Panc1 (cell line): Measurements from ENCODE around the gene IQSEC1. TPM values are rescaled to one million over a fixed set of nuclear protein-coding genes. Genes with fewer than 3 reads are reported as not detected.

Experiments
- ATAC-seq: fragments of 200-7000 bp; cut with Tn5 transposase; 2 replicates; pipeline ENCODE4 v1.9.1; 2020; ENCODE audit warnings: mild to moderate bottlenecking, moderate library complexity
- BruUV-seq: library from RNA; stranded (reverse); fragments of 400-500 nt; replicated peaks from 2 replicates; lab custom pipeline; 2021; lab: Mats Ljungman, UMichigan
- CTCF ChIA-PET: fragments of 300-600 bp; sonication (Branson Sonifier 250); formaldehyde crosslinking; loops from one replicate; lab custom pipeline; 2022; ENCODE audit warnings: antibody characterized with exemption; lab: Charles Lee
- POLR2A ChIA-PET: fragments of 300-600 bp; sonication (Branson Sonifier 250); formaldehyde crosslinking; loops from one replicate; lab custom pipeline; 2022; ENCODE audit warnings: antibody characterized with exemption; lab: Charles Lee
- DNase-seq: peaks from one replicate; pipeline ENCODE4 v3.0.0-alpha.2; 2010; ENCODE audit warnings: low read depth, low spot score
- H3K27ac ChIP-seq: 2 replicates; pipeline ENCODE4 v1.5.1; 2011; ENCODE audit warnings: mild to moderate bottlenecking, low read length, inconsistent platforms
- H3K27me3 ChIP-seq: fragments of 200-500 bp; sonication (Bioruptor generic); 2 replicates; pipeline ENCODE4 v1.6.0; 2014; ENCODE audit warnings: low read length, inconsistent platforms; ENCODE audit not compliant: control insufficient read depth, insufficient read depth
- H3K36me3 ChIP-seq: fragments of 200-500 bp; sonication (Bioruptor generic); 2 replicates; pipeline ENCODE4 v1.5.1; 2014; ENCODE audit warnings: inconsistent platforms, mild to moderate bottlenecking, low read length, moderate library complexity; ENCODE audit not compliant: control insufficient read depth, insufficient read depth
- H3K4me1 ChIP-seq: 2 replicates; pipeline ENCODE4 v1.5.1; 2011; ENCODE audit warnings: inconsistent platforms, mild to moderate bottlenecking, low read length, moderate library complexity; ENCODE audit not compliant: control insufficient read depth, insufficient read depth
- H3K4me3 ChIP-seq, 2 experiments: 2 replicates each; pipeline ENCODE4 v1.5.1; 2011 to 2012; ENCODE audit warnings: low read depth in 2 of 2, low read length in 2 of 2, mild to moderate bottlenecking in 2 of 2, inconsistent platforms in 1 of 2, moderate library complexity in 1 of 2
- H3K9me3 ChIP-seq: fragments of 200-500 bp; sonication (Bioruptor generic); 2 replicates; pipeline ENCODE4 v1.5.1; 2014; ENCODE audit warnings: low read depth, mild to moderate bottlenecking, inconsistent platforms, low read length, moderate library complexity; ENCODE audit not compliant: control insufficient read depth, insufficient read depth
- POLR2AphosphoS5 ChIP-seq: IDR thresholded peaks from 2 replicates; pipeline ENCODE4 v1.6.1; 2012; ENCODE audit warnings: mild to moderate bottlenecking, low read depth, low read length, moderate library complexity
- SIN3A ChIP-seq: IDR thresholded peaks from 2 replicates; pipeline ENCODE4 v1.6.1; 2012; ENCODE audit warnings: low read depth, mild to moderate bottlenecking, low read length, moderate library complexity, borderline replicate concordance; ENCODE audit not compliant: insufficient read depth
- TCF7L2 ChIP-seq: IDR thresholded peaks from 2 replicates; pipeline ENCODE4 v1.6.1; 2011; ENCODE audit warnings: mild to moderate bottlenecking, low read depth, low read length, inconsistent platforms
- in situ Hi-C: cut with HindIII; loops from 2 replicates; pipeline ENCODE4 v1.10.0; 2016; ENCODE audit warnings: low sequenced_read_pairs, low pct_unique_long_range_greater_than_20kb
- intact Hi-C: fragments of 100-400 bp; cut with micrococcal nuclease; formaldehyde crosslinking; loops from one replicate; pipeline ENCODE4 v1.10.0; 2022; ENCODE audit not compliant: unreplicated experiment
- total RNA-seq: library from RNA; stranded (reverse); gene quantifications from one replicate; pipeline ENCODE4 v1.2.1, GENCODE V29; 2021; ENCODE audit not compliant: unreplicated experiment
- TF ChIP-seq, protein P1 (sequence below): fragments of 450-650 bp; IDR thresholded peaks from 2 replicates; pipeline ENCODE4 v1.5.1; 2017; ENCODE audit warnings: mild to moderate bottlenecking
- TF ChIP-seq, protein P2 (sequence below), 2 experiments: IDR thresholded peaks; 2 replicates each; pipeline ENCODE4 v1.6.1; 2011 to 2012; ENCODE audit warnings: low read depth in 2 of 2, control low read depth in 1 of 2, low read length in 1 of 2, mild to moderate bottlenecking in 1 of 2, moderate library complexity in 1 of 2; ENCODE audit not compliant: insufficient read depth in 1 of 2

IQSEC1 gene
- total RNA-seq, 1 experiment from 2014 or later = 28.4 TPM

DNA sequence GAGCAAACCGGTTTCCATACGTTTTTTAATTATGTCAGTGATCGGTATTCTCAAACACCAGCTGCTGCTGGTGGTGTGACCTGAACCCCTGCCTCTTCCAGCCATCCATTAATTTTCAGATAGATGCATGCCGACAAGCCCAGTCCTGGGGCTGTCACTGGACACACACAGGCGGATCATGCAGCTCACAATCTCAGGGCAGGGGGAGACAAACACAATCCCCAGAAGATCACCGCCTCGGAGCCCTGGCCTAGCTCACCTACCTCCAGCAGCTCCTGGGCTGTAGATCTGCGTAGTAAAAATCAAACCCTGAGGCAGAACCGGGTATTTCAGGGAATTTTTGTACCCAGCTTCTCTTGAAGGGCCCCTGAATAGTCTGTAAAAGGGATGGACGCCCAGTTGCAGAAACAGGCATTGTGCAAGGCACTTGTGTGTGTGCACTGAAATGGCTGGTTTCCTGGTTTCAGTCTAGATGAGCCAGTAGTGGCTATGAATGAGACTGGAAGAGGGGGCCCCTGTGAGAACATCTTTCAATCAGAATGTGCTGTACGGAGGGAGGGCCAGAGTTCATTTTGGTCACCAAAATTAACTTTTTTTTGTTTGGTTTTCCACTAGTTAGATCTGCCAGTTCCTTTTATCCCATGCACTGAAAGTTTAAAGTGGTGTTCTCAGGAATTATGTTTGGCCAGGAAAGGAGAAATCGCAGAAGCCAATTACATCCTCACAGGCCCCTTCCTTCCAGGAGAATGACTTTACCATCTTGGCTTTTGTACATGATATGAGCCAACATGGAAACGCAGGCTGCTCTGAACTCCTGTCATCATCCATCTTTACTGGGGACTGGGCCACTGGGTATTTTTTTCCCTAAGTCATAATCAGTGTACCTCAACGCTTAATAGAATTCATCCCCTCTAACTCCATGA, 176.9 kb downstream of the IQSEC1 start:
- BruUV-seq = no TSS peak
- TF ChIP-seq POLR2AphosphoS5 (no peak), SIN3A (no peak), TCF7L2 (no peak)
- TF ChIP-seq, protein P1, sequence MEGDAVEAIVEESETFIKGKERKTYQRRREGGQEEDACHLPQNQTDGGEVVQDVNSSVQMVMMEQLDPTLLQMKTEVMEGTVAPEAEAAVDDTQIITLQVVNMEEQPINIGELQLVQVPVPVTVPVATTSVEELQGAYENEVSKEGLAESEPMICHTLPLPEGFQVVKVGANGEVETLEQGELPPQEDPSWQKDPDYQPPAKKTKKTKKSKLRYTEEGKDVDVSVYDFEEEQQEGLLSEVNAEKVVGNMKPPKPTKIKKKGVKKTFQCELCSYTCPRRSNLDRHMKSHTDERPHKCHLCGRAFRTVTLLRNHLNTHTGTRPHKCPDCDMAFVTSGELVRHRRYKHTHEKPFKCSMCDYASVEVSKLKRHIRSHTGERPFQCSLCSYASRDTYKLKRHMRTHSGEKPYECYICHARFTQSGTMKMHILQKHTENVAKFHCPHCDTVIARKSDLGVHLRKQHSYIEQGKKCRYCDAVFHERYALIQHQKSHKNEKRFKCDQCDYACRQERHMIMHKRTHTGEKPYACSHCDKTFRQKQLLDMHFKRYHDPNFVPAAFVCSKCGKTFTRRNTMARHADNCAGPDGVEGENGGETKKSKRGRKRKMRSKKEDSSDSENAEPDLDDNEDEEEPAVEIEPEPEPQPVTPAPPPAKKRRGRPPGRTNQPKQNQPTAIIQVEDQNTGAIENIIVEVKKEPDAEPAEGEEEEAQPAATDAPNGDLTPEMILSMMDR = no peak
- TF ChIP-seq, protein P2, sequence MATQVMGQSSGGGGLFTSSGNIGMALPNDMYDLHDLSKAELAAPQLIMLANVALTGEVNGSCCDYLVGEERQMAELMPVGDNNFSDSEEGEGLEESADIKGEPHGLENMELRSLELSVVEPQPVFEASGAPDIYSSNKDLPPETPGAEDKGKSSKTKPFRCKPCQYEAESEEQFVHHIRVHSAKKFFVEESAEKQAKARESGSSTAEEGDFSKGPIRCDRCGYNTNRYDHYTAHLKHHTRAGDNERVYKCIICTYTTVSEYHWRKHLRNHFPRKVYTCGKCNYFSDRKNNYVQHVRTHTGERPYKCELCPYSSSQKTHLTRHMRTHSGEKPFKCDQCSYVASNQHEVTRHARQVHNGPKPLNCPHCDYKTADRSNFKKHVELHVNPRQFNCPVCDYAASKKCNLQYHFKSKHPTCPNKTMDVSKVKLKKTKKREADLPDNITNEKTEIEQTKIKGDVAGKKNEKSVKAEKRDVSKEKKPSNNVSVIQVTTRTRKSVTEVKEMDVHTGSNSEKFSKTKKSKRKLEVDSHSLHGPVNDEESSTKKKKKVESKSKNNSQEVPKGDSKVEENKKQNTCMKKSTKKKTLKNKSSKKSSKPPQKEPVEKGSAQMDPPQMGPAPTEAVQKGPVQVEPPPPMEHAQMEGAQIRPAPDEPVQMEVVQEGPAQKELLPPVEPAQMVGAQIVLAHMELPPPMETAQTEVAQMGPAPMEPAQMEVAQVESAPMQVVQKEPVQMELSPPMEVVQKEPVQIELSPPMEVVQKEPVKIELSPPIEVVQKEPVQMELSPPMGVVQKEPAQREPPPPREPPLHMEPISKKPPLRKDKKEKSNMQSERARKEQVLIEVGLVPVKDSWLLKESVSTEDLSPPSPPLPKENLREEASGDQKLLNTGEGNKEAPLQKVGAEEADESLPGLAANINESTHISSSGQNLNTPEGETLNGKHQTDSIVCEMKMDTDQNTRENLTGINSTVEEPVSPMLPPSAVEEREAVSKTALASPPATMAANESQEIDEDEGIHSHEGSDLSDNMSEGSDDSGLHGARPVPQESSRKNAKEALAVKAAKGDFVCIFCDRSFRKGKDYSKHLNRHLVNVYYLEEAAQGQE (IDR thresholded peaks at IDR 0.05; ENCODE audit: insufficient read depth in 1 of 2, low read depth in 2 of 2, low read length in 1 of 2) = no peak
- no peaks in the 10 kb centered on the region for H3K9me3 ChIP-seq
- POLR2A ChIA-PET = no interaction called here
- no peaks in the 10 kb centered on the region for H3K36me3 ChIP-seq
- in situ Hi-C loops = no loop called here
- no peaks in the 10 kb centered on the region for H3K4me1 ChIP-seq
- intact Hi-C loops = no loop called here
- H3K4me3 ChIP-seq = no peak overlapping the region
- DNase-seq (no peak), ATAC-seq (no peak)
- no peaks in the 10 kb centered on the region for H3K27me3 ChIP-seq
- no peak overlapping the region for H3K27ac ChIP-seq
- CTCF ChIA-PET = no interaction called here

DNA sequence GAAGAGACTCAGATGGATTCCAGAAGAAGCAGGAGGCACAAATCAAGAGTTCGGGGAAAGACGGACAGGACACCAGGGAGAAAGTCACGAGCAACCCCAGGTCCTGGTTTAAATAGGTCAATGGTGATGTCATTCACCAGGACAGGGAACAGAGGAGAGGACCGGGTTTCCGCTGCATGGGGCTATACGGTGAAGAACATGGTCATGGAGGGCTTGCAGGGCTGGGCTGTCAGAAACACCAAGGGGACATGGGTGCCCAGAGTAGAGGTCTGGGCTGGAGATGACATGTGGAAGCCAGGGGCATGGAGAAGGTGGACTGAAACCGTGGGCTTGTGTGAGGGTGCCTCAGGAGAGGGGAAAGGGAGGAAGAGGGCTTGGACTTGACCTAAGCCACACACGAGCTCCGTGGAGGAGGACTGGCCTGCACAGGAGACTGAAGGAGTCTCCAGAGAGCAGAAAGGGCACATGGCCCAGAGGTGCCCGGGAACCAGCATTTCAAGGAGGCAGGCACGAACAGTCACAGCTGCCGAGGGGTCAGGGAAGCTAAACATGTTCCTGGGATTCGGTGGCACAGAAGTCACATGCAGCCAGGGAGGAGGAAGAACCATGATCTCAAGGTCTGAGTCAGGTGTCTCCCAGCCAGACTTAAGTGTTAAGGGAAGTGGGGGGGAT, 177.7 kb downstream of the IQSEC1 start:
- BruUV-seq = no TSS peak
- Histone ChIP-seq H3K27me3 (no peaks in the 10 kb centered on the region), H3K9me3 (no peaks in the 10 kb centered on the region), H3K4me3 (no peak overlapping the region), H3K4me1 (no peaks in the 10 kb centered on the region), H3K27ac (no peak overlapping the region), H3K36me3 (no peaks in the 10 kb centered on the region)
- intact Hi-C loops = no loop called here
- ChIA-PET CTCF (no interaction called here), POLR2A (no interaction called here)
- in situ Hi-C loops = no loop called here
- ATAC-seq (no peak), DNase-seq (no peak)
- TF ChIP-seq SIN3A = no peak
- TF ChIP-seq, protein P2 (IDR thresholded peaks at IDR 0.05; ENCODE audit: insufficient read depth in 1 of 2, low read depth in 2 of 2, low read length in 1 of 2) = no peak
- TF ChIP-seq, protein P1 = no peak
- TF ChIP-seq TCF7L2 = no peak
- TF ChIP-seq POLR2AphosphoS5 = no peak
